ENCODE data around the gene LARGE1.

GRCh38 chr22:33787645-33788456 lies 132.4 kb downstream of the LARGE1 start:
- TF ChIP-seq SP2 (IDR thresholded peaks at IDR 0.05; ENCODE audit: low read length) (no peak), ASH2L (IDR thresholded peaks at IDR 0.05; ENCODE audit: low read length) (no peak), EGR1 (IDR thresholded peaks at IDR 0.05; ENCODE audit: borderline replicate concordance, low read depth, low read length) (no peak), E2F6 (IDR thresholded peaks at IDR 0.05) (no peak), CTCF (IDR thresholded peaks at IDR 0.05; ENCODE audit: control extremely low read depth in 1 of 3, insufficient read depth in 1 of 3, low read depth in 1 of 3, low read length in 3 of 3) (no peak), EZH2 (IDR thresholded peaks at IDR 0.05; ENCODE audit: low read depth, low read length, severe bottlenecking) (no peak), EP300 (IDR thresholded peaks at IDR 0.05; ENCODE audit: borderline replicate concordance in 1 of 2, low read depth in 2 of 2, low read length in 2 of 2) (no peak)
